Measurements from ENCODE around the gene PDE11A. TPM values are rescaled to one million over a fixed set of nuclear protein-coding genes. Genes with fewer than 3 reads are reported as not detected.

The PDE11A gene
- total RNA-seq, 6 experiments from 2014 or later = 1.2 to 9.4 (median 6.3) TPM

- intact Hi-C loops (cut with DNase I) = no loop called here
- no peaks in the 10 kb centered on the region for H3K27me3 ChIP-seq
Observed at GRCh38 chr2:177763531-177764265, 308.9 kb downstream of the PDE11A start.

GRCh38 chr2:177759443-177759842 is 313.1 kb downstream of the PDE11A start:
- WGBS (ENCODE audit: insufficient coverage, low coverage, low lambda C conversion rate, missing lambda C conversion rate) = 80% methylated on average over 3 of the region's 3 CpGs
- H3K36me3 ChIP-seq = no peaks in the 10 kb centered on the region
- intact Hi-C loops (cut with DNase I) = no loop called here
- no peak for TF ChIP-seq POLR2A (IDR thresholded peaks at IDR 0.05)
- TF ChIP-seq, protein P1, sequence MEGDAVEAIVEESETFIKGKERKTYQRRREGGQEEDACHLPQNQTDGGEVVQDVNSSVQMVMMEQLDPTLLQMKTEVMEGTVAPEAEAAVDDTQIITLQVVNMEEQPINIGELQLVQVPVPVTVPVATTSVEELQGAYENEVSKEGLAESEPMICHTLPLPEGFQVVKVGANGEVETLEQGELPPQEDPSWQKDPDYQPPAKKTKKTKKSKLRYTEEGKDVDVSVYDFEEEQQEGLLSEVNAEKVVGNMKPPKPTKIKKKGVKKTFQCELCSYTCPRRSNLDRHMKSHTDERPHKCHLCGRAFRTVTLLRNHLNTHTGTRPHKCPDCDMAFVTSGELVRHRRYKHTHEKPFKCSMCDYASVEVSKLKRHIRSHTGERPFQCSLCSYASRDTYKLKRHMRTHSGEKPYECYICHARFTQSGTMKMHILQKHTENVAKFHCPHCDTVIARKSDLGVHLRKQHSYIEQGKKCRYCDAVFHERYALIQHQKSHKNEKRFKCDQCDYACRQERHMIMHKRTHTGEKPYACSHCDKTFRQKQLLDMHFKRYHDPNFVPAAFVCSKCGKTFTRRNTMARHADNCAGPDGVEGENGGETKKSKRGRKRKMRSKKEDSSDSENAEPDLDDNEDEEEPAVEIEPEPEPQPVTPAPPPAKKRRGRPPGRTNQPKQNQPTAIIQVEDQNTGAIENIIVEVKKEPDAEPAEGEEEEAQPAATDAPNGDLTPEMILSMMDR (IDR thresholded peaks at IDR 0.05) = no peak
- ATAC-seq (no peak), DNase-seq (no peak)
- H3K4me3 ChIP-seq = no peak overlapping the region
- H3K9me3 ChIP-seq = no peaks in the 10 kb centered on the region
- no peak overlapping the region for H3K27ac ChIP-seq
- H3K27me3 ChIP-seq = no peaks in the 10 kb centered on the region
- H3K4me1 ChIP-seq = no peaks in the 10 kb centered on the region

More at GRCh38 chr2:177763531-177764265, 308.9 kb downstream of the PDE11A start:
- ATAC-seq (peak; percentile 85 to 93 (median 90)), DNase-seq (peak; percentile 58 to 69 (median 66))
- Histone ChIP-seq H3K9me3 (no peaks in the 10 kb centered on the region), H3K36me3 (no peaks in the 10 kb centered on the region), H3K27ac (no peak overlapping the region), H3K4me3 (no peak overlapping the region), H3K4me1 (no peaks in the 10 kb centered on the region)
- WGBS (ENCODE audit: insufficient coverage, low coverage, low lambda C conversion rate, missing lambda C conversion rate) = 12% methylated on average over 7 of the region's 14 CpGs
- TF ChIP-seq, protein P1 (IDR thresholded peaks at IDR 0.05) = peak; percentile 46 to 90 (median 75)
- TF ChIP-seq POLR2A (IDR thresholded peaks at IDR 0.05) = no peak

GRCh38 chr2:177758591-177759371 is 313.8 kb downstream of the PDE11A start:
- no peaks in the 10 kb centered on the region for H3K9me3 ChIP-seq
- DNase-seq (no peak), ATAC-seq (peak in 3 of 4 donors; percentile 23 to 47 (median 40))
- no peaks in the 10 kb centered on the region for H3K27me3 ChIP-seq
- 51% methylated on average over 11 of the region's 11 CpGs for WGBS (ENCODE audit: insufficient coverage, low coverage, low lambda C conversion rate, missing lambda C conversion rate)
- intact Hi-C loops (cut with DNase I) = no loop called here
- no peak for TF ChIP-seq POLR2A (IDR thresholded peaks at IDR 0.05)
- TF ChIP-seq, protein P1 (IDR thresholded peaks at IDR 0.05) = peak in 3 of 4 donors; percentile 20 to 33 (median 30)
- no peak overlapping the region for H3K4me3 ChIP-seq
- no peaks in the 10 kb centered on the region for H3K4me1 ChIP-seq
- H3K36me3 ChIP-seq = no peaks in the 10 kb centered on the region
- no peak overlapping the region for H3K27ac ChIP-seq

DNA sequence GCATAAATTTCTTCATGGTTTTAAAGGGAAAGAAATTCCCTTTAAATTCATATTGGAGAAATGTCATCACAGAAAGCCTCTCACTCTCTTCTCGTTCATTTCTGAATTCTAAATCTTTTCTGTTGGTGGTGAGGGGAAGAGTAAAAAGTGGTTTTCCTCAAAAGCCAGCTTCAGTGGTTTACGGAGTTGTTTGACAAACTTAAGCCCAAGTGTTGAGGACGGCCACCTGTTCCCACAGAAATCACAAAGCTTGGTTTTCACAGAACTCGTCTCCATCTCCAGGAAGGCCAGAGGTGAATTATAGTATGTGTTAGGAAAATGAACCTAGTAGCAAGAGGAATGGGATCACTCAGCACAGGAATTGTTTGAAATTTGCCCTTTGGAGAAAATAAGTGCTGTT is 316.2 kb downstream of the PDE11A start:
- Histone ChIP-seq H3K36me3 (no peaks in the 10 kb centered on the region), H3K27me3 (no peaks in the 10 kb centered on the region), H3K27ac (no peak overlapping the region), H3K9me3 (no peaks in the 10 kb centered on the region), H3K4me1 (no peaks in the 10 kb centered on the region), H3K4me3 (no peak overlapping the region)
- TF ChIP-seq POLR2A (IDR thresholded peaks at IDR 0.05) = no peak
- TF ChIP-seq, protein P1 (IDR thresholded peaks at IDR 0.05) = no peak
- ATAC-seq = no peak
- intact Hi-C loops (cut with DNase I) = no loop called here
- 91% methylated on average over 4 of the region's 4 CpGs for WGBS (ENCODE audit: insufficient coverage, low coverage, low lambda C conversion rate, missing lambda C conversion rate)
- DNase-seq = no peak
